ENCODE measurements around the gene NRXN3.

The NRXN3 gene

DNA sequence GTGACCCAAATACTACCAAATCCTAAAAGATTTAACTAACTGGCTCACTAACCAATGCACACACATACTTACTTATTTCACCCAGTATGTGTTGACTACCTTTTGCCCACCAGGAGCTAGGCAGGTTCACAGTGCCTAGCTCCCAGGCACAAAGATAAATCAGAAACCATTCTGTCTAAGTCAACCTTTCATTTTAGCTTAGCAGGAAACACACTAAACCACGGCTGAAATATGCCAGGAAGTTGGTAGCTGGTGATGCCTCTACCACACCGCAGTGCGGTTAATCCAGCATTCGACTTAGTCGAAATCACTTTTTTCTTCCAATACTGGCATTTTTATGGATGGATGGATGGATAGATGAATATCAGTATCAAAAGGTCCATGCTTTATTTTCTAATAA lies 1443.5 kb downstream of the NRXN3 start:
- DNase-seq = no peak

DNA sequence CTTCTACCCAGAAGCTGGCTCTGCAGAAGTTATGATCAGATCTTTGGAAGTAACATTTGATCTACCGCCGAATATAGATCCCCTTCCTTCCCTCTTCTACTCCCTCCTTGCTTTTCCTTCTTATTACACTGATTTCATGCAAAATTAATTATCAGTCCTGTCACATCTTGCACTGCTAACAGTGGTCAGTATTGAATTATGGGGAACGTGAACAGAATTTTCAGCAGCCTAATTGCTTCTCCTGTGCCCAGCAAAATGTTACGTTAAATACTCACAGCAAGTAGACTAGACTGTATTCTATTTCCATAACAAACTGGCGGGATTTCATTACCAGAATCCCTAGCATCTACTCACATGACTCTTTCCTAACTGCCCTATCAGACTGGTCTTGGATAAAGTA lies 1444.3 kb downstream of the NRXN3 start:
- DNase-seq = no peak

DNA sequence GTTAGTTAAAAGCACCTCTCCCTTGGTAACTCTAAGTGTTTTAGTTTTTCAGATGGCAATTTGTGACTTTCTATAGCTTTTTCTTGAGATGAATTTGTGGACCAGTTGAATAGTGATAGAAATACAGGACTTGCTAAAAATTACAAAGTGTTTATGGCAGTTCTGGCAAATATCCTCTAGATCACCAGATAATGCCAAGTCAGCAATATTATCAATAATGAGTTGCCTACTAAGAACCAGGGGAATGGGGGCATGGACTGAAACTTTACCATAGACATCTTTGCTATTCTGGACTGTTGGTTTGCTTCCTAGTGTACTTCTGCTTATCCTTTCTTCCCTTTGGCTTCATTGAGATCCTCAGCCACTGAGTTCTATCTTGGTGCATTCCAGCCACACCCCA lies 1456.9 kb downstream of the NRXN3 start:
- no peak for DNase-seq

DNA sequence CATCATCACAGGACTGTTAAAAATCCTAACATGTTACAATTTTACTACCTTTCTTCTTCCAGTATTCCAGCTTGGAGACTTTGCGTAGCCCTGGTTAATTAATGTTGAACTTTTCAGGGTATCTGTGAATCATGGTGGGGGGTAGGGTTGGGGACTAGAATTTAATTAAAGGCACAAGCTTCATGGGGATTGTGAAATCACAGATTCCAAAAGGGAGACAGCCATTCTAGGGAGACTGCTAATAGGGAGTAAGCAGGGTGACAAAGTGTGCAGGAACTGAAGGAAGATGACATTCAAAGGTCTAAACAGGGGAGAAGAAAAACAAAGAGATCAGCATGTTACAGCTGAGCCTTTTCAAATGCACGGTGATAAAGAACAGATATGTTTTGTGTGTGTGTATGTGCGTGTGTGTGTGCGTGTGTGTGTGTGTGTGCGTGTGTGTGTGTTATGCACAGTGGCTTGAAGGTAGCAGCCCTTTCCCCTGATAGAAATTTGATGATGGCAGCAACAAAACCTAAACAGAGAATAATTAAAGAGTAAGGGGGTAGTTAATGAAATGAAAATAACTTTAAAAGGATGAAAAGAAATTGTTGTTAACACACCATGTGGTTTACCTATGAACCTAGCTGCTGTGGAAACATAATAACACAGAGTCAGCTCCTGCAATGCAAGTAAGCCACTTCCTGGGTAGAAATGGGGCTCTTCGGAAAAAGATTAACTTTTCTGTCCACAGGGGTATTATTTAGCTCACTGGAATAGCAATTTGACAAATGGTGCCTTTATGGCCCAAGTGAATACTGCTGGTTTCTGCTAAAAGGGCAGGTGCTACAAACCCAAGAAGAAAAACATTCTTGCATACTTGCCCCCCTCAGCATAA lies 1459.5 kb downstream of the NRXN3 start:
- no peak for DNase-seq

DNA sequence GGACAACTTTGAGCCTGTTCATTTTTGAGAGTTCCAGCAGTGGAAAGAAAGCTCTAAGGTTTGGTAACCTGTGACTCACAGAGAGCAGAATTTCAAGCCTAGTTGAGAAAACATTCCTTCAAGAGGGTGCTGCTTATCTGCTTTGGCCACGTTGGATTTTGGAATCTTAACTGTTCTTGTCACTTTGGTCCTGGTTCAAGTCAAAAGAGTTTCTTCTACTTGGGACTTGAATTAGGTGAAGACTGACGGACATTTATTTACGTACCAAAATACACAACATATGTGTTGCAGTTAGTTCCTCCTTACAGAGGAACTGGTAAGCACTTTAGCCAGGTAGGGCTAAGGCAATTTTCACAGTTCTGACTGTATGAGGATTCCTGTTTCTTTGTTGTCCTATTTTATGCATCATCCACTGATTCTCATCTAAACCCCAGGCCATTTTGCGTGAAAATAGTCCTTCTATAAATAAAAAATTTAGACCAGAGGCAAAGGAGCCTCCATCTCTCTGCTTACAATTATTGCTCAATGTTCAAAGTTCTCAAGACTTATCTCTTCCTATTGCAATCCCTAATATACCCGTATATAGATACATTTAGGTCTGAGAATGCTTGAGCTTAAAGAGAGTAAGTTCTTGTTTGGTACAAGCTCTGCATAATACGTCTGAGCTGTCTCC lies 1460.3 kb downstream of the NRXN3 start:
- no peak for DNase-seq

DNA sequence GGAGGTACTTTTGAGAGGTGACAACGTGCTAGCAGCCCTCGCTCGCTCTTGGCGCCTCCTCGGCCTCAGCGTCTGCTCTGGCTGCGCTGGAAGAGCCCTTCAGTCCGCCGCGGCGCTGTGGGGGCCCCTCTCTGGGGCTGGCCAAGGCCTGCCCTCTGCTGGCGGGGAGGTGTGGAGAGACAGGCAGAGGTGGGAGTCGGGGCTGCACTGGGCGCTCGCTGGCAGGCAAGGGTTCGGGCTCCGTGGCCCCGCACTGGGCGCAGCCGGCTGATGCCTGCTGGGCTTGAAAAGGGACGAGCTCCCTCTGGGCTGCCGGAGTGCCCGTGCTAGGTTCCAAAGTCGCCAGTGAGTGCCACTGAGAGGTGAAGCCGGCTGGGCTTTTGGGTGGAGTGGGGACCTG lies 1461.1 kb downstream of the NRXN3 start:
- no peak for DNase-seq

DNA sequence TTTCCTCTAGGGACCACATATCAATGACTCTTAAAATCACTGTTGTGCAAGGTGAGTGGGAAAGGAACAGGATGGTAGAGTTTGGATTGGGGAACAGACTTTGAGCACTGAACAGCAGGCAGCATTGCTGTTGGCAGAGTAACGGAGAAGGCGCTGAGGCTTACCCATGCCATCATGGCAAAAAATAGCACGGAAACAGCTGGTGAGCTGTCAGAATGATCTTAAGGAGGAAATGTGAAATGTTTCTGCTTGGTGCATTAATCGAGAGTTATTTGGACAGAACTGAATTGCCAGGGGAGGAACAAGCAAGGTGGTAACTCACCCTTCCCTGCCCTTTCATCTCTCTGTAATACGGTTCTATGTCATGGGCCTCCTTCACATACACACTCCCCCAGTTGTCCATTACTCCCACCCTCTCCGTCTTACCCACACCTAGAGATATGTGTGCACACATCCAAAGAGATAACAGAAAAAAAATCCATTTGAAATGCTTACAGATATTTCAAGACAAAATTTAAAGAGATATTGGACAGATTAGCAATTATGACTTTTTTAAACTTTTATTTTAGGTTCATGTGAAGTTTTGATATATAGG lies 1468.6 kb downstream of the NRXN3 start:
- no peak for DNase-seq

DNA sequence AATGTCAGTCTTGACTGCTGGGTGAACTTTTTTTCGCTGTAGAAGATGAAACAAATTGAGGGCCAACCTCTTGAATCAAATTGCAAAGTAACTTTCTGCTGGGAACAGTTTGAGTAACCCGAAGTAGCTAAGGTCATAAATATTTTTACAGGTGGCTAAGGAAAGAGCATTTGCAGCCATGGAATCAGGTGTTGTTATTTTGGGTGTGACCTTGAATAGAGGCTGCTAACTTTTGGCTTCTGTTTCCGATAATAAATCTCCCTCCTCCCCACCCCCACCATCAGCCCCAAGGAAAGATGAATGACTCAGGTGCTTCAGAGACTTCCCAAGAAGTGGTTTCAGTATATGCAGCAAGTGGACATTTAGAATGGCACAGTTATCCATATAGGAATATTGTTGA lies 1469.4 kb downstream of the NRXN3 start:
- DNase-seq = no peak

DNA sequence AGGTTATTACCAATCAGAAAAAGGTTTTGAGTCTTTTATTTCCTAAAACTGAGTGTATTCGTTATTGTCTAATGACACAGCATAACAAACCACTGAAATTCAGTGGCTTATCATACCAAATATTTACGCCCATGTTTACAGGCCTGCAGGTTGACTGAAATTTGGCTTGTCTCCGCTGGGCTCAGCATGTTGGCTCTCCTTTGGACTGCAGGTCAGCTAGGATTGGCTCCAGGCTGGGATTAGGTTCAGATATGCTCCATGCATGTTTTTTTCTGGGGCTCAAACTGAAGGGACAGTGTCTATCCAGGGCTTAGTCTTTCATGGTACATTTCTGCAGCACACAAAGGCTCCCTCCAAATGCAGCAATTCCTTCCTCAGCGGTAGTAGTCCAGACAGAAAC lies 1471.2 kb downstream of the NRXN3 start:
- no peak for DNase-seq

DNA sequence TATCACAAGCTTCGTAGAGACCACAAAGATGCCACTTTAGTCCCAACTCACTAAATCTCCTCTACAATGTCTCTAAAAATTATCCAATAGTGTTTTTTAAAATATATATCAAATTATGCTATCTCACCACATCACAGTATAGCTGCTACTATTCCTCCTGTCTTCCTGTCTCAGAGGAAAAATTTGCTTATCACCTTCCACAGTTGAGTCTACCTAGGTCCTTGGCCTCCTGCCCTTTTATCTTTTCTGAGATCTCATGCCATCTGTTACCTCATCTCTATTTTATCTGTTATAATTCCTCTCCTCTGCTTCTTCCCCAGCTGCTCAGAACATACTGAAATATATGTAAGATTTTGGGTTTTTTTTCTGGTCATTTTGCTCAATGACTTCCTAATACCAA lies 1473.0 kb downstream of the NRXN3 start:
- no peak for DNase-seq

DNA sequence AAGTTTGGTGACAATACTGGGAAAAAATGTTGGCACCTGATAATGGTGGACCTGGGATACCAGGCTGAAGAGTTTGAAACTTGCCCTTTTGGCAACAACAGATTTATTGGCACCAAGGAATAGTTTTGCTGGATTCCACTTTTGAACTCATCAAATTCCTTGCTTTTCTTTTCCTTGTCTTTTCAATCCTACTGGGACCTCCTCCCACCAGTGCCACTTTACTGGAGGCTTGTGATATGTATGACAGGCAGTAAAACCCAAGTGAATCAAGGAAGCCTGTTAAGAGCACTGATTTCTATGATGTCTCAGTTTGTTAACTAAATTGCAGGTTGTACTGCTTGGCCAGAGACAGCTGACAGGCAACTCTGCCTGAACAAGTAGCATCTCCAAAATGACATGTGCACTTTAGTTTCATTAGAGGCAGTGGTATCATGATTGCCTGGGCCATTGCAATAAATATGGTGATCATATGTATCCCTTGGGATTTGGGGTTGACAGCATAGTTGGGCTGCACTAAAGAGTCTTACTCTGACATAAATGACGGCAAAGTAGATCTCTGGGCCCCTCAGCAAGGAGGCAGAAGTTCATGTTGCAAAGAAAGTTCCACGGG lies 1475.7 kb downstream of the NRXN3 start:
- no peak for DNase-seq

DNA sequence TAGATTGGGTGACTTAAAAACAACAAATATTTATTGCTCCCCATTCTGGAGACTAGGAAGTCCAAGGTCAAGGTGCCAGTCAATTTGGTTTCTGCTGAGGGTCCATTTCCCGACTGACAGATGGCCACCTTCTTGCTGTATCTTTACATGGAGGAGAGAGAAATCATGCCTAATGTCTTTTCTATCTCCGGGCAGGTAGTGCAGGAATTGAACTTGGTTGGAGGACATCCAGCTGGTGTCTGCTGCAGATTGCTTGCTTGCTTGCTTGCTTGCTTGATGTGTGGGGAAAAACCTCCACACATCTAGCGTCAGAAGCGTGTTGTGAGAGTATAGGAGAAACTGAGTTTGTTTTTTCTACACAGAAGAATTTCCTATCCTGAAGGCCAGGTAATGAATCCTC lies 1479.7 kb downstream of the NRXN3 start:
- no peak for DNase-seq

DNA sequence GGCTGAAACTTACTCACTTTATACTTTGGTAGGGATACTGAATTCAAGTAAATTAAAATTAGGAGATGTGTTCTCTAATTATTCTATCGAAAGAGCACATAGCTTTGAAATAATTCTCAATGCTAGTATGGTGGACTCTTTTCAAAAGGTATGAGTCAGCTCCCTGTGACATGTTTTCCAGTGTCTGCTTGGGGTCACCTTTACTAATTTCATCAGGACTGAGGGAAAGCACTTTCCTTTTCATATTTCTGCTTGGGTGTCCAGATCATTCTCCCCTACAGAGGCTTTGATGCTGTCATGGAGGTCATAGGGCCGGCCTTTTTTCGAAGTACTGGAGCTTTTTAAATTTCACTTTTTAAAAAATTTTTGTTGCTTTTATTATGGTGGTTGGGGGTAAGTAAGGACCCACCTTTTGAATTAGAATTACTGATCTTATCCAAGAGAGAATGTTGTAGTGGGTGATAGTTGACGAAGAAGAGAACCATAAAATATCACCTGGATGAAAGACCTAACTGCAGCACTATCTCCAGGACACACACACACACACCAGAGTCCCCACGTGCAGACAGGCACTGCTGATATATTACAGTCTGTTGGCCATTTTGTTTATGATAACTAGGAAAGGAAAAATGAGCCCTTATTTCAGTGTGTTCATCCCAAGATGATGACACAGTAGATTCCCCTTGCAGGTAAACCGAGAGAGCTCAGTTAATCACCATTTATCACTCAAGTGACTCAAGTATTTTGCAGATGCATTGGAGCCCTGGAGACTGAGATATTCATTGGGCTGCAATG lies 1482.5 kb downstream of the NRXN3 start:
- DNase-seq = no peak

DNA sequence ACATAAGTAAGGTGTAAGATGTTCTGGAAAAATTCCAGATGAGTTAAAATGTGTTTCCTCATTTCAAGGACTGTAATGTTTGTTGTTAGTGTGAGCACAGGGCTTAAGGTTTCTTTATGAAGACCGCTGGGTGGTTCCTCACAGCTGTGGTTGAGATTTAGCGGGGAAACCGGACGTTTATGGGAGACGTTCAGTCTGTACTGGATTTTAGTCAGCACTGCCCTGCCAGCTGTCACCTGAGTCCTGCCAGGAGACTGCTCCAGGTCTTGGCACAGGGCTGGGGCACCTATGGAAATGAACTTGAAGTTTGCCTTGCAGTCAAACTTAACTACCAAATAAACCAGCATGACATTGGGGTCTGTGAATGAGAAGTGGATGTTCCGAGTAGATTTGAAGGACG lies 1485.9 kb downstream of the NRXN3 start:
- DNase-seq = no peak

DNA sequence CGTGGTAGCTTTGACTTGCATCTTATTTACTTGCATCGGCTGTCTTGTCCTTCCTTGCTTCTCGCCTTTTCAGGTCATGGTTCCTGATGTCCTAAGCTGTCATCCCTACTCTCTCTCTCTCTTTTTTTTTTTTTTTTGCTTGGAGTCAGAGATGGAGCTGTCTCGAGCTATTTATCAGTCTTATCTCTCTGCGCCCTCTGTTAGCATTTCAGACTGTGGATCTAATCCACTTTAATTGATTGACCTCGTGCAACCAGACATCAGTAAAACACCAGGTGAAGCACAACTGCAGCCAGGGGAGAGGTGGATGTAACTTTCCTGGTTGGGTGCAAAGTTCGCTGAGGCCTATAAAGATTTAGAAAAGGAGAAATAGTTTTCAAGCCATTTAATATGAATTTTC lies 1486.3 kb downstream of the NRXN3 start:
- DNase-seq = no peak

DNA sequence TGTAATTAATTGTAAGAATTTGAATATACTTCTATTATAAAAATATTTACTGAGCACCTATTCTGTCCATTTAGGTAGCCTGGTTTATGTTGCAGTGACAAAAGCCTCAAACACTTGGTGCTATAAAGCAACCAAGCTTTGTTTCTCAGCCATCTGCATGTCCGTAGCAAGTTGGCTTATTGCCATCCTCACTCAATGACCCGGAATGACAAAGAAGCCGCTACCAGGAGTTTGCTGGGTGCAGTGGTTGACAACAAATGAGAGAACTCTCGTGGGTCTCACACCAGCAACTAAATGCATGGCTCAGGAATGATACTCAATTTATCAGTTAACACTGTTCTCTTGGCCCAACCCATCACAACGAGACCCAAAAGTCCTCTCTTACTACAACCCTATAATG lies 1488.0 kb downstream of the NRXN3 start:
- DNase-seq = no peak

DNA sequence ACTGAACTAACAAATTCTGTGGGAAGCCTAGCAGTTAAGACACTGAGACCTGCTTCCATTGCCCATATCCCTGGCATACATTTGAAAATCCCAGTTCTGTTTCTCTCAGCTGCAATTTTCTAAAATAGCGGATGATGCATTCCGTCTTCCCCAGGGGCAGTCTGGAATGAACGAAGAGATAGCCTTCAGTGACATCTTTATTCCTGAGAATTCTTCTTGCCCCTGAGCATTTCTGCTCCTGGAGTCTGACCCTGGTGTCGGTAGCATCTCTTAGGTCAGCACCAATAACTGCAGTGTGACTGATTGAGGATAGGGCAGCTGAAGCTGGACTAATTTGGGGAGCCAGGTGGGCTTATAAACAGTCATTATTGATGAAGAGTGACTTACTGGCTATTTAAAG lies 1488.6 kb downstream of the NRXN3 start:
- DNase-seq = no peak

DNA sequence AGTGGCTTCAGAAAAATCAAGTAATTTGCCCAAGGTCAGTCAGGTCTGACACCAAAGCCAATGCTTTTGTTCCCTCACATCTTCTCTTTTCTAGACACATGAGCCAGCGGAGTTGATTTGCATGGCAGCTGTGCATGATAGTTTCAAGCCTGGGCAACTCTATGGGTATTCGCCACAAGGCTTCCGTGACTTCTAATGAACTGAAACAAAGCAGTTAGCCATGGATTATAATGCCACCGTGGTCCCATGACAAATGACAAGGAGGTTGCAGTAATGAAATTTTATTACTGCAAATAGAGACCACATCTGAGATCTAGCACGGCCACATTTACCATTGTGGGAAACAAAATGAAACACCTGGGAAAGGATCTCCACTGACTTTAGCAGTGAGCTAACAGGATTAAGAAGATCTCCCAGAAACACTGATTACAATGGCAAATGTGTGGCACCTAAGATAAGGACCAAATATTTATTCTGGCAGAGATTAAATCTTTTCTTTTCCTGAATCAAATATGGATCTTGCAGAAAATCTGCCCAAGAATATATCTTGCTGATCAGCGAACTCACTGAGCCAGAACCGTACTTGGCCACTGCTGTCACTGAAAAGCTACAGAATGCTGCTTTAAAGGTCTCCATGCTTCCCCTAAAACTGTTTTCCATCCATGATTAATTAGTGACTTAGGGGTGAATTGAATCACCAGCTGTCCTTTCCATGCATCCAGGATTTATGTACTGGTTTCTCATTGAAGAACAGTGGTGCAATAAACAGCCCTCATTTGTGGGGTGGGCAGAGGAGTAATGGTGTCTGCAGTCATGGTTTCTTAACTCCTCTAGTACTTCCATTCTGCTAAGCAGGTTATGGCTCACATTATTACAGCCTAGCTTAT lies 1490.1 kb downstream of the NRXN3 start:
- DNase-seq = no peak

DNA sequence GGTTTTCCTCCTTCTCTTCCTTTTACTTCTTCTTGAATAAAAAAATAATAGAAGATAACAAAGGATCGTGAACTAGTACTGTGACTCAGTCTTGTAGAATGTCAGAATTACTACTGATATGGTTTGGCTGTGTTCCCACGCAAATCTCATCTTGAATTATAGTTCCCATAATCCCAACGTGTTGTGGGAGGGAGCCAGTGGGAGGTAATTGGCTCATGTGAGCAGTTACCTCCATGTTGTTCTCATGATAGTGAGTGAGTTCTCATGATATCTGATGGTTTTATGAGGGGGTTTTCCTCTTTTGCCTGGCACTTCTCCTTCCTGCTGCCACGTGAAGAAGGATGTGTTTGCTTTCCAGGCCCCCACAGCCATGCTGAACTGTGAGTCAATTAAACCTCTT lies 1491.6 kb downstream of the NRXN3 start:
- DNase-seq = no peak

DNA sequence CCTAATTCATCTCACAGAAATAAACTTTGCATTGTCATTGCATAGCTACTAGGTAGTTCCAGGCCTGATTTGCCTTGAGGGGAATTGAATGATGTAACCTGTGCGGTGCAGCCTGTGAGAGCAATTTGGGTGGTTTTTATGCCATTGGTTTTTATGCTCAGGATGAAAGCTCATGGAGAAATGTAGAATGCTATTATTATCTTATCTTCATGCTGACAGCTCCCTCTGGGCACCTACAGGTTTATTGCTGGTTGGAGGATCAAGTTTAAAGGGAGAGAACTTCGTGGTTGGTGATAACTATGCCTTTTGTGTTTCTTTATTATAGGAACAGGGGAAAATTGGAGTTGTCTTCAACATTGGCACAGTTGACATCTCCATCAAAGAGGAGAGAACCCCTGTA lies 1493.3 kb downstream of the NRXN3 start:
- DNase-seq = no peak

DNA sequence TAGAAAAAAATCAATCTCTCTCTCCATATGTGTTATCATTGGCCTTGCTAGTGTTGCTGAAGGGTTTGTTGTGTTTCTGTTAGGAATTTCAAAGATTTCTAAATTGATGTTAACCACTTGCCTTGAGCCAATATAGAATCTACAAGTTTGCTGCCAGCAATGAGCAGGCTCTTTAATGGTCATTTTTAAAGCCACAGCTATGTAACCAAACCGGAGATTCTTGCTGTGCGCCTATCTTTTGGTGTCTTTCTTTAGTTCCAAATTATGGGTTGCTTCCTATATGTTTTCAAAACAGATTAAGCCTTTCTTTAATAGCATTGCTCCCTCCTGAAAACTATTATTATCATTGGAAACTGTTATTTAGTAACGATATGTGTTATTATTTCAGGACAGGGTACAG lies 1495.4 kb downstream of the NRXN3 start:
- DNase-seq = no peak

DNA sequence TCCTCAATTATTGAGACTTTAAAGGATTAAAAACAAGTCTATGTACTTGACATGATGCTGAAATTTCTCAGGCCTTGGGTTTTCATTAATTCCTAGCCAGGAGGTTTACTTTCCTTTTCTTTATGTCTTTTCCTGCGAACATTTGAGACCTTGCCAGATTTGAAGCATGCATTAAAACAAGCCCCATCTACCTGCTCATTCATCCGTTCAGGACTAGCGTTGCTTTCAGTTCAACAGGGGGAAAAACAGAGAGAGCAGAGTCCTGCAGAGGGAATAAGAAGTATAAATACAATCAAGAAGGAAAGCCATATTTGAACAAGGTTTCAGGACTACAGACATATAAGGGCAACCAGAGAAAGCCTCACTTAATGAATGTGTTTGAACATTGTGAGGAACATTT lies 1498.8 kb downstream of the NRXN3 start:
- no peak for DNase-seq

Data from DMS53 (cell line).